H9 (cell line): Measurements from ENCODE around the gene NPNT. TPM values are rescaled to one million over a fixed set of nuclear protein-coding genes. Genes with fewer than 3 reads are reported as not detected.
A peak's percentile ranks its signal among the peaks of the same experiment; 100 is the strongest.

Source experiments
- DNase-seq: peaks from one replicate; pipeline ENCODE4 v3.0.0-alpha.2; 2017
- H2AFZ ChIP-seq: one replicate; pipeline ENCODE4 v1.6.1; 2013; ENCODE audit warnings: mild to moderate bottlenecking, low read length, control low read depth, moderate library complexity
- H2AK5ac ChIP-seq: 2 replicates; pipeline ENCODE4 v1.6.1; 2013; ENCODE audit warnings: low read length, control low read depth, mixed read lengths; ENCODE audit not compliant: insufficient read length
- H2BK120ac ChIP-seq: one replicate; pipeline ENCODE4 v1.6.1; 2013; ENCODE audit warnings: low read depth, mild to moderate bottlenecking, low read length, control low read depth, inconsistent platforms; ENCODE audit not compliant: poor library complexity, severe bottlenecking
- H2BK12ac ChIP-seq: 2 replicates; pipeline ENCODE4 v1.6.1; 2013; ENCODE audit warnings: low read length, control low read depth, mixed read lengths, low read depth; ENCODE audit not compliant: insufficient read length
- H2BK15ac ChIP-seq: 2 replicates; pipeline ENCODE4 v1.6.1; 2013; ENCODE audit warnings: low read depth, low read length, control low read depth
- H2BK20ac ChIP-seq: one replicate; pipeline ENCODE4 v1.6.1; 2013; ENCODE audit warnings: low read depth, mild to moderate bottlenecking, low read length, control low read depth, inconsistent platforms; ENCODE audit not compliant: poor library complexity, severe bottlenecking
- H2BK5ac ChIP-seq: 2 replicates; pipeline ENCODE4 v1.6.1; 2013; ENCODE audit warnings: low read length, control low read depth, mixed read lengths; ENCODE audit not compliant: insufficient read length
- H3K14ac ChIP-seq: 2 replicates; pipeline ENCODE4 v1.6.1; 2013; ENCODE audit warnings: low read length, control low read depth; ENCODE audit not compliant: insufficient read depth
- H3K18ac ChIP-seq: 2 replicates; pipeline ENCODE4 v1.6.1; 2013; ENCODE audit warnings: low read depth, mild to moderate bottlenecking, mixed read lengths, low read length, control low read depth; ENCODE audit not compliant: insufficient read length
- H3K23ac ChIP-seq: 2 replicates; pipeline ENCODE4 v1.6.1; 2013; ENCODE audit warnings: low read length, control low read depth, mixed read lengths, low read depth; ENCODE audit not compliant: insufficient read length
- H3K23me2 ChIP-seq: 2 replicates; pipeline ENCODE4 v1.6.1; 2013; ENCODE audit warnings: low read depth, mild to moderate bottlenecking, mixed read lengths, low read length, control low read depth; ENCODE audit not compliant: insufficient read length, poor library complexity, severe bottlenecking
- H3K27ac ChIP-seq: 2 replicates; pipeline ENCODE4 v1.5.1; 2013; ENCODE audit warnings: low read length, control low read depth, mixed read lengths, low read depth; ENCODE audit not compliant: insufficient read length
- H3K27me3 ChIP-seq: 2 replicates; pipeline ENCODE4 v1.6.1; 2013; ENCODE audit warnings: low read length, control low read depth, inconsistent platforms; ENCODE audit not compliant: insufficient read depth
- H3K4ac ChIP-seq: 2 replicates; pipeline ENCODE4 v1.6.1; 2013; ENCODE audit warnings: low read depth, mild to moderate bottlenecking, control low read depth, inconsistent platforms, low read length, moderate library complexity
- H3K4me1 ChIP-seq: 2 replicates; pipeline ENCODE4 v1.6.1; 2013; ENCODE audit warnings: low read length, control low read depth, inconsistent platforms; ENCODE audit not compliant: insufficient read depth
- H3K4me2 ChIP-seq: 2 replicates; pipeline ENCODE4 v1.6.1; 2013; ENCODE audit warnings: low read length, control low read depth, mixed read lengths; ENCODE audit not compliant: insufficient read length, insufficient read depth
- H3K56ac ChIP-seq: 2 replicates; pipeline ENCODE4 v1.6.1; 2013; ENCODE audit warnings: low read depth, mild to moderate bottlenecking, mixed read lengths, low read length, control low read depth; ENCODE audit not compliant: insufficient read length
- H3K79me1 ChIP-seq: 2 replicates; pipeline ENCODE4 v1.6.1; 2013; ENCODE audit warnings: low read depth, mild to moderate bottlenecking, moderate library complexity, low read length, control low read depth, inconsistent platforms; ENCODE audit not compliant: insufficient read depth, poor library complexity, severe bottlenecking
- H3K79me2 ChIP-seq: 2 replicates; pipeline ENCODE4 v1.6.1; 2013; ENCODE audit warnings: low read length, control low read depth, inconsistent platforms; ENCODE audit not compliant: insufficient read depth
- H3K9ac ChIP-seq: 2 replicates; pipeline ENCODE4 v1.6.1; 2013; ENCODE audit warnings: low read length, control low read depth, mixed read lengths; ENCODE audit not compliant: insufficient read length; ENCODE audit errors: extremely low read depth
- H3K9me3 ChIP-seq: one replicate; pipeline ENCODE4 v1.6.1; 2013; ENCODE audit warnings: low read depth, low read length, inconsistent platforms; ENCODE audit not compliant: control insufficient read depth
- H3T11ph ChIP-seq: one replicate; pipeline ENCODE4 v1.6.1; 2013; ENCODE audit warnings: mild to moderate bottlenecking, low read length, control low read depth, inconsistent platforms
- H4K20me1 ChIP-seq: one replicate; pipeline ENCODE4 v1.6.1; 2013; ENCODE audit not compliant: control insufficient read depth, insufficient read length, insufficient read depth
- H4K5ac ChIP-seq: 2 replicates; pipeline ENCODE4 v1.6.1; 2013; ENCODE audit warnings: low read depth, mild to moderate bottlenecking, mixed read lengths, low read length, control low read depth; ENCODE audit not compliant: insufficient read length
- H4K8ac ChIP-seq: replicated peaks from 2 replicates; pipeline ENCODE4 v1.6.1; 2013; ENCODE audit warnings: low read length, control low read depth, mixed read lengths, low read depth; ENCODE audit not compliant: insufficient read length
- H4K91ac ChIP-seq: 2 replicates; pipeline ENCODE4 v1.6.1; 2013; ENCODE audit warnings: low read depth, mild to moderate bottlenecking, moderate library complexity, mixed read lengths, low read length, control low read depth; ENCODE audit not compliant: insufficient read length
- H3K27ac Mint-ChIP-seq, 3 experiments: 2 replicates in 2 of 3; 3 replicates in 1 of 3; pipeline ENCODE4 v1.8.0; 2020 to 2021; ENCODE audit warnings: mixed read lengths in 3 of 3, mild to moderate bottlenecking in 1 of 3, moderate library complexity in 1 of 3
- H3K27me3 Mint-ChIP-seq: 2 replicates; pipeline ENCODE4 v1.8.0; 2021; ENCODE audit warnings: low read depth, mild to moderate bottlenecking, moderate library complexity, mixed read lengths
- H3K36me3 Mint-ChIP-seq, 3 experiments: 2 replicates in 2 of 3; 3 replicates in 1 of 3; pipeline ENCODE4 v1.8.0; 2020 to 2021; ENCODE audit warnings: low read depth in 3 of 3, mixed read lengths in 3 of 3; ENCODE audit not compliant: insufficient read depth in 1 of 3
- H3K4me1 Mint-ChIP-seq, 2 experiments: 2 replicates each; pipeline ENCODE4 v1.8.0; 2020; ENCODE audit warnings: mixed read lengths in 2 of 2
- H3K4me3 Mint-ChIP-seq, 2 experiments: 2 replicates in 1 of 2; 3 replicates in 1 of 2; pipeline ENCODE4 v1.8.0; 2020 to 2021; ENCODE audit warnings: mild to moderate bottlenecking in 2 of 2, mixed read lengths in 2 of 2, moderate library complexity in 1 of 2
- H3K9me3 Mint-ChIP-seq, 2 experiments: 2 replicates in 1 of 2; 3 replicates in 1 of 2; pipeline ENCODE4 v1.8.0; 2020; ENCODE audit warnings: mild to moderate bottlenecking in 2 of 2, mixed read lengths in 2 of 2, moderate library complexity in 1 of 2
- WGBS: extraction: QIAGEN DNeasy Blood & Tissue Kit; methylation state at CpG from one replicate; pipeline ENCODE4 v1.1.7; 2013; ENCODE audit warnings: missing lambda C conversion rate, low lambda C conversion rate, mixed read lengths; ENCODE audit not compliant: insufficient read length; ENCODE audit errors: extremely low coverage; 5-methylcytosine and 5-hydroxymethylcytosine counted together
- total RNA-seq: library from RNA; stranded (reverse); gene quantifications from 2 replicates; pipeline ENCODE4 v1.2.1, GENCODE V29; 2021
- TF ChIP-seq, protein P1 (sequence below): fragments of 200-600 bp; sonication (generic); conservative IDR thresholded peaks from 3 replicates; pipeline ENCODE4 v1.8.0; 2021; ENCODE audit warnings: antibody characterized with exemption, mild to moderate bottlenecking

NPNT gene
- total RNA-seq, 1 experiment from 2014 or later = 0.37 TPM

DNA sequence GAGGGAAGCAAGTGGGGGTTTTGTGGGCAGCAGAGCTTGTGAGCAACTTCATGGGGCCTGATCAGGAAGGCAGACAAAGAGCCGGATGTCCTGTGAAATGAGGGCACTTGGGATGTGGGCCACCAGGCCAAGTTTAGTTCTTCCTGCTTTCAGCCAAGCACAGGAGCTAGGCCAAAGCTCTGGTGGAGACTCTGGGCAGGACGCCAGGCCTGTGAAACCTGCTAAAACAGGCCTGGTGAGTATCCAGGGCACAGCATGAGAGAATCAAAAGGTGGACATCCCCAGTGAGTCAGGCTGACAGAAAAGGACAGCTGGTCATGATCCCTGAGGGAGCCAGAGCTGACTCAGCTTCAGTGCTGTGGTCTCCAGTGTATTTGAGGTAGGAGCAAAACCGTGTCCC lies 95.7 kb downstream of the NPNT start:
- Histone ChIP-seq H2BK20ac (no peak overlapping the region), H3K79me1 (no peaks in the 10 kb centered on the region), H4K20me1 (no peaks in the 10 kb centered on the region), H3K56ac (no peak overlapping the region), H3K9ac (no peak overlapping the region), H3K18ac (no peak overlapping the region), H2BK5ac (no peak overlapping the region), H3K23me2 (no peaks in the 10 kb centered on the region), H4K5ac (no peak overlapping the region), H2AK5ac (no peak overlapping the region), H3K23ac (no peak overlapping the region), H3K4ac (no peak overlapping the region), H2BK15ac (no peak overlapping the region), H2BK120ac (no peak overlapping the region), H2BK12ac (no peak overlapping the region), H3K4me2 (no peak overlapping the region), H3K27me3 (no peaks in the 10 kb centered on the region), H3T11ph (no peak overlapping the region), H2AFZ (no peak overlapping the region), H4K8ac (no peak overlapping the region), H3K79me2 (no peaks in the 10 kb centered on the region), H3K4me1 (no peaks in the 10 kb centered on the region; the same call in 1 of the 2 replicates), H3K14ac (no peak overlapping the region), H4K91ac (no peak overlapping the region), H3K9me3 (no peaks in the 10 kb centered on the region), H3K27ac (no peak overlapping the region)
- TF ChIP-seq, protein P1, sequence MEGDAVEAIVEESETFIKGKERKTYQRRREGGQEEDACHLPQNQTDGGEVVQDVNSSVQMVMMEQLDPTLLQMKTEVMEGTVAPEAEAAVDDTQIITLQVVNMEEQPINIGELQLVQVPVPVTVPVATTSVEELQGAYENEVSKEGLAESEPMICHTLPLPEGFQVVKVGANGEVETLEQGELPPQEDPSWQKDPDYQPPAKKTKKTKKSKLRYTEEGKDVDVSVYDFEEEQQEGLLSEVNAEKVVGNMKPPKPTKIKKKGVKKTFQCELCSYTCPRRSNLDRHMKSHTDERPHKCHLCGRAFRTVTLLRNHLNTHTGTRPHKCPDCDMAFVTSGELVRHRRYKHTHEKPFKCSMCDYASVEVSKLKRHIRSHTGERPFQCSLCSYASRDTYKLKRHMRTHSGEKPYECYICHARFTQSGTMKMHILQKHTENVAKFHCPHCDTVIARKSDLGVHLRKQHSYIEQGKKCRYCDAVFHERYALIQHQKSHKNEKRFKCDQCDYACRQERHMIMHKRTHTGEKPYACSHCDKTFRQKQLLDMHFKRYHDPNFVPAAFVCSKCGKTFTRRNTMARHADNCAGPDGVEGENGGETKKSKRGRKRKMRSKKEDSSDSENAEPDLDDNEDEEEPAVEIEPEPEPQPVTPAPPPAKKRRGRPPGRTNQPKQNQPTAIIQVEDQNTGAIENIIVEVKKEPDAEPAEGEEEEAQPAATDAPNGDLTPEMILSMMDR = no peak
- H3K27me3 Mint-ChIP-seq = no peaks in the 10 kb centered on the region
- no CpG with 5 or more reads among the region's 3 CpGs for WGBS
- no peaks in the 10 kb centered on the region for H3K4me1 Mint-ChIP-seq
- H3K27ac Mint-ChIP-seq = peak overlapping the region in 1 of 3 experiments; percentile 53; a peak in 2 of 7 replicates
- no peak for DNase-seq
- no peaks in the 10 kb centered on the region; a peak in 2 of 7 replicates for H3K36me3 Mint-ChIP-seq
- no peak overlapping the region for H3K4me3 Mint-ChIP-seq
- peaks cover 0 to 3% of the 10 kb centered on the region in 2 experiments; a peak in 3 of 5 replicates for H3K9me3 Mint-ChIP-seq
